AG04449 (cell line): ENCODE data around the gene BHLHA9.

ENCODE experiments used
- CTCF ChIA-PET: fragments of 350-600 bp; formaldehyde crosslinking; extraction: SDS; loops from one replicate; lab custom pipeline; 2021; ENCODE audit warnings: antibody characterized with exemption; lab: Yijun Ruan, JAX
- POLR2A ChIA-PET: fragments of 400-600, 350-600 bp; formaldehyde crosslinking; extraction: SDS; loops from one replicate; lab custom pipeline; 2020; ENCODE audit warnings: antibody characterized with exemption, inconsistent platforms; lab: Yijun Ruan, JAX
- DNase-seq: peaks from one replicate; pipeline ENCODE4 v3.0.0-alpha.2; 2010; ENCODE audit warnings: low read depth, low spot score
- H3K4me3 ChIP-seq: 2 replicates; pipeline ENCODE4 v1.5.1; 2011; ENCODE audit warnings: low read depth, mild to moderate bottlenecking, control low read depth, low read length
- TF ChIP-seq, protein P1 (sequence below): IDR thresholded peaks from one replicate; pipeline ENCODE4 v1.5.1; 2011; ENCODE audit warnings: mild to moderate bottlenecking, moderate library complexity, low read length, control low read depth, inconsistent platforms; ENCODE audit not compliant: insufficient read depth; ENCODE audit errors: missing control alignments

Gene BHLHA9

DNA sequence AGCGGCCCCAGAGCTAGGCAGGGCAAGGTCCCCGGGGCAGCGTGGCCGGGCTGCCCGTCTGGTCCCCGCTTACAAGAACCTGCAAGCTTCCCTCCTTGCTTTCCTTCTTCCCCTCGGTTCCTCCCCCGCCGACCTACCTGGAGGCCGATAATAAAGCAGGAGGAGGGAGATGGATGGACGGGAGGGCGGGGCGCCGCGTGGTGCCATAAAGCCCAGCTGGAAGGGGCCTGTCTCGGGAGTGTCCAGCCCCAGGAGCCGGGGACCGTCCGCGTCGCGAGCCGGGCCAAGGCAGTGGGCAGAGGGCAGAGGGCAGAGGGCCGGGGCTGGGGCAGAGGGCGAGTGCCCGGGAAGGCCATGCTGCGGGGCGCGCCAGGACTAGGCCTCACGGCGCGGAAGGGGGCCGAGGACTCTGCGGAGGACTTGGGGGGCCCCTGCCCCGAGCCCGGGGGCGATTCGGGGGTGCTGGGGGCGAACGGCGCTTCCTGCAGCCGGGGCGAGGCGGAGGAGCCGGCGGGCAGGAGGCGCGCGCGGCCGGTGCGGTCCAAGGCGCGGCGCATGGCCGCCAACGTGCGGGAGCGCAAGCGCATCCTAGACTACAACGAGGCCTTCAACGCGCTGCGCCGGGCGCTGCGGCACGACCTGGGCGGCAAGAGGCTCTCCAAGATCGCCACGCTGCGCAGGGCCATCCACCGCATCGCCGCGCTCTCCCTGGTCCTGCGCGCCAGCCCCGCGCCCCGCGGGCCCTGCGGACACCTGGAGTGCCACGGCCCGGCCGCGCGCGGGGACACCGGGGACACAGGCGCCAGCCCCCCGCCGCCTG, at the start of gene BHLHA9:
TSS of gene BHLHA9 (plus strand) at position 235 of the 820 bp plus-strand sequence. CDS start at position 355, 120 bp downstream.
- TF ChIP-seq, protein P1, sequence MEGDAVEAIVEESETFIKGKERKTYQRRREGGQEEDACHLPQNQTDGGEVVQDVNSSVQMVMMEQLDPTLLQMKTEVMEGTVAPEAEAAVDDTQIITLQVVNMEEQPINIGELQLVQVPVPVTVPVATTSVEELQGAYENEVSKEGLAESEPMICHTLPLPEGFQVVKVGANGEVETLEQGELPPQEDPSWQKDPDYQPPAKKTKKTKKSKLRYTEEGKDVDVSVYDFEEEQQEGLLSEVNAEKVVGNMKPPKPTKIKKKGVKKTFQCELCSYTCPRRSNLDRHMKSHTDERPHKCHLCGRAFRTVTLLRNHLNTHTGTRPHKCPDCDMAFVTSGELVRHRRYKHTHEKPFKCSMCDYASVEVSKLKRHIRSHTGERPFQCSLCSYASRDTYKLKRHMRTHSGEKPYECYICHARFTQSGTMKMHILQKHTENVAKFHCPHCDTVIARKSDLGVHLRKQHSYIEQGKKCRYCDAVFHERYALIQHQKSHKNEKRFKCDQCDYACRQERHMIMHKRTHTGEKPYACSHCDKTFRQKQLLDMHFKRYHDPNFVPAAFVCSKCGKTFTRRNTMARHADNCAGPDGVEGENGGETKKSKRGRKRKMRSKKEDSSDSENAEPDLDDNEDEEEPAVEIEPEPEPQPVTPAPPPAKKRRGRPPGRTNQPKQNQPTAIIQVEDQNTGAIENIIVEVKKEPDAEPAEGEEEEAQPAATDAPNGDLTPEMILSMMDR, result no peak
- ChIA-PET CTCF (interaction anchor here (0.6 to 5.1 kb wide), 5 partner anchors 10 to 261 kb away, joined by 3 to 41 read pairs (median 8); partner anchors contain the start of gene INPP5K), POLR2A (no interaction called here)
- no peak within 1 kb of the TSS for H3K4me3 ChIP-seq
- no peak for DNase-seq

DNA sequence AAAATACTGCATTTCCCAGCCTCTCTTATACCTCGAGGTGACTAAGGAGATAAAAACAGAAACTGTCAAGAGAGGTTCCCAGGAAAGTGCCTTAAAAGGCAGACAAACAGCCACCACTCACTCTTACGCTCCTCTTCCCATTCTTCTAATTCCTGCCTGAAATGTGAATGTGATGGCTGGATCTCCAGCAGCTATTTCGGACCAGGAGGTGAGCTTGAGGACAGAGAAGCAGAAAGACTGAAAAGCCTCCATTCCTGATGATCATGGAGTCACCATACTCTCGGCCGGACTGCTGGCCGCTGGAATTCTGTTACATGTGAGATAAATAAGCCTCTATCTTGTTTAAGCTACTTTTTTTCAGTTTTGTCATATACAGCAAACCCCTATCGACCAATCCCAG, 49.0 kb upstream of the BHLHA9 start:
- TF ChIP-seq, protein P1, result no peak
- ChIA-PET CTCF (interaction anchor here (1.0 kb wide), 1 partner anchor 13 kb away, joined by 3 read pairs; no protein-coding TSS in a partner anchor), POLR2A (no interaction called here)
- no peak overlapping the region for H3K4me3 ChIP-seq
- DNase-seq, result no peak

DNA sequence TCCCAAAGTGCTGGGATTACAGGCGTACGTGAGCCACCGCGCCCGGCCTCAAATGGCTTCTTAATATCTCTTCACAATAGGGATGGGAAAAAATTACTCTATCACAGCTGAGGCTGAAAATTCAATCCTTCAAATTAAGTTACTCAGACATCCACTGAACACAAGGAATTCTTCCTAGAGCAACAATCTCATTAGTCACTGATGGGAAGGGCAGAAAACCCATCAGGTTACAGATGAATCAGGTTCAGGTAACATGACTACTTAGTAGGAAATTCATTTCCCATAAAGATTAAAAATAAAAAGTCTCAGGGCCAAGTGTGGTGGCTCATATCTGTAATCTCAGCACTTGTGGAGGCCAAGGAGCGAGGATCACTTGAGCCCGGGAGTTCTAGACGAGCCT, 47.9 kb upstream of the BHLHA9 start:
- CTCF ChIA-PET, result no interaction called here
- no peak for DNase-seq
- TF ChIP-seq, protein P1, result no peak

DNA sequence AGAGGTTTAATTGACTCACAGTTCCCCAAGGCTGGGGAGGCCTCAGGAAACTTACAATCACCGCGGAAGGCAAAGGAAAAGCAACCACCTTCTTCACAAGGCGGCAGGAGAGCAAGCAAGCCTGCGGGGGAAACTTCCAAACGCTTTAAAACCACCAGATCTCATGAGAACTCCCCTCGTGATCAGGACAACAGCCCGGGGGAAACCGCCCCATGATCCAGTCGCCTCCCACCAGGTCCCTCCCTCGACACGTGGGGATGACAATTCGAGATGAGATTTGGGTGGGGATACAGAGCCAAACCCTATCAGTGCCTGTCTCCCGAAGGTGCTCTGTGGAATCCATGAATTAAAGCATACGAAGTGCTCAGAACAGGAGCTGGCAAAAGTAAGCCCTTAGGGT, 46.6 kb upstream of the BHLHA9 start:
- CTCF ChIA-PET, result no interaction called here

More for the DNA sequence above, 47.9 kb upstream of the BHLHA9 start:
- POLR2A ChIA-PET, result no interaction called here
- H3K4me3 ChIP-seq, result no peak overlapping the region

DNA sequence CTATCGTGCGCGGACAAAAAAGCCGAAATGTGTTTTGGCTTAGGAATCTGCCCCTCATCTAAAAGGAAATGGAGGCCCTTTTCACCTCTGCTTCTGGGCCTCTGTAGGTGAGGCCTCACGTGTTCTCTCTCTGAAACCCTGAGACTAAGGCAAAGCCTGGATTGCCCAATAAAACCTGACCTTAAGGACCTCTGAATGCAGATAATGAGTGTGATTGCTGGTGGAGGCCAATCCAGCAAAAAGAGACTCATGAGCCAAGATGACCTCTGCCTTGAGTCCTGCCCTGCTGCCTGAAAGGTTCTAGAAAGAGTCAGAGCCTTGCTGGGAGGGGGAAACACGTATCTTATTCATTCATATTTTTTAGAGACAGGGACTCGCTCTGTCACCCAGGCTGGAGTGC, 45.9 kb upstream of the BHLHA9 start:
- POLR2A ChIA-PET, result no interaction called here
- no peak overlapping the region for H3K4me3 ChIP-seq
- DNase-seq, result no peak
- TF ChIP-seq, protein P1, result no peak
- CTCF ChIA-PET, result no interaction called here

More for the DNA sequence above, 46.6 kb upstream of the BHLHA9 start:
- DNase-seq, result no peak
- POLR2A ChIA-PET, result no interaction called here
- TF ChIP-seq, protein P1, result no peak
- H3K4me3 ChIP-seq, result no peak overlapping the region

DNA sequence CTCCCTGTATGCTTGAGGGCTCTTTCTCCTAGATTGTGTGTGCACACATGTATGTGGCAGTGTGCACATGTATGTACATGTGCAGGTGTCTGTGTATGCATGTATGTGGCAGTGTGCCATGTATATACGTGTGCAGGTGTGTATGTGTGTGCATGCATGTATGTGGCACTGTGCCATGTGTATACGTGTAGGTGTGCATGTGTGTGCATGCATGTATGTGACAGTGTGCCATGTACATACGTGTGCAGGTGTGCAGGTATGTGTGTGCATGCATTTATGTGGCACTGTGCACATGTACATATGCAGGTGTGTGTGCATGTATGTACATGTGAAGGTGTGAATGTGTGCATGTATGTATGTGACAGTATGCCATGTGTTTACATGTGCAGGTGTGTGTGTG, 43.9 kb upstream of the BHLHA9 start:
- H3K4me3 ChIP-seq, result no peak overlapping the region
- CTCF ChIA-PET, result no interaction called here
- TF ChIP-seq, protein P1, result no peak
- POLR2A ChIA-PET, result no interaction called here
- no peak for DNase-seq
